ENCODE results near the gene SYT2.

- no peak for TF ChIP-seq REST (IDR thresholded peaks at IDR 0.05; ENCODE audit: insufficient replicate concordance, low read depth)
- no peak for TF ChIP-seq CTCF (IDR thresholded peaks at IDR 0.05; ENCODE audit: insufficient read depth, low read length)
- TF ChIP-seq POLR2AphosphoS5 (IDR thresholded peaks at IDR 0.05; ENCODE audit: low read depth): no peak
- no peak for TF ChIP-seq GABPA (IDR thresholded peaks at IDR 0.05; ENCODE audit: low read depth)
- no peak for TF ChIP-seq SPI1 (IDR thresholded peaks at IDR 0.05; ENCODE audit: borderline replicate concordance, low read depth)
Measured at GRCh38 chr1:202551683-202552082, 158.6 kb downstream of the SYT2 start.
